Stromal cell of bone marrow (primary cell): ENCODE measurements around the gene TRAPPC3L.
"Not testable (repeated sequence)": the region's sequence is repeated elsewhere in the genome, so short reads cannot be mapped to it uniquely, and the experiment has no call there.

Experiments used
- DNase-seq: peaks from one replicate; pipeline ENCODE4 v3.0.0-alpha.2; 2012; ENCODE audit warnings: low read depth

The TRAPPC3L gene

DNA sequence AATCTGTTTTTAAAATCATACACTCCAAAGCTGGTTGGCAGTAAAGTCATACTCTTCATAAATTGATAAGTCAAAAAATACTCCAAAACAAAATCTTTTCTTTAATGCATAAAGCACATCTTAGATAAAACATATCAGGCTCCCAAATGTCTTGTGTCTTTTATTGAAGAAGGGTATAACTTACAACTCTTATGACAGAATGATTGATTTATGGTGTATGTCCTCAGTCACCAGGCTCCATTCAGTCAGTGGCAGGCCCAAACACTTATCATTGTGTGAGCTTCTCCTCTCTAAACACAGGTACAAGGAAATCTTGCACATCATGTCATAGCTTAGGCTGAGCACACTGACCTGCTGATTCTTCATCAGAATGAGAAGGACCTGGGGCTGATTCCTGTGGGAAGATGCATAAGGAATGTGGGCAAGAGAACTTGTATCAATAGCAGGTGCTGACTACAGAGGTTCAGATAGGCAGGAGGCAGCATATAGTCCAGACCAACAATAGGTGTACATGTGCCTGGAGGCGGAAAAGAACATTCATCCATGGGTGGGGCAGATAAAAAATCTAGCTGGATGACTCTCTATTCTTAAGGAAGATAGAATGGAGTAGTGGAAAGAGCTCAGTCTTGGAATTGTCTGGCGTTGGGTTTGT is 32.1 kb downstream of the TRAPPC3L start:
- no peak for DNase-seq

DNA sequence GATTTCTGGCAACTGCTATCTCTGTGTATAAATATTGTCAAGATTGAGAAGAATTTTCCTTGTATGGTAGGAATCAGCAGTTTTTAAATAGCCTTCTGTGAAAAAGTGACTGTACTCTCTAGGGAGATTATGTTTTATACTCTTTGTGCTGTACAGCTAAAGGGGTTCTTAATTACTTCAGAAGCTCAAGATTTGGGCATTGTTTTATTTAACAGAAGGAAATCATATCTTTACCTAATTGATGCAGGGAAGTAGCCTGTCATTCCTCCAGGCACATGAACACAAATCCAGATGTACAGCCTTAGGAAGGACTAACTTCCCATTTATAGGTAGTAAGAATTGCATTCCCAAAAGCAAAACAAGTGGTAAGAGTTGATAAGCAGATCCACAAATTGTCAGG is 32.8 kb downstream of the TRAPPC3L start:
- no peak for DNase-seq

DNA sequence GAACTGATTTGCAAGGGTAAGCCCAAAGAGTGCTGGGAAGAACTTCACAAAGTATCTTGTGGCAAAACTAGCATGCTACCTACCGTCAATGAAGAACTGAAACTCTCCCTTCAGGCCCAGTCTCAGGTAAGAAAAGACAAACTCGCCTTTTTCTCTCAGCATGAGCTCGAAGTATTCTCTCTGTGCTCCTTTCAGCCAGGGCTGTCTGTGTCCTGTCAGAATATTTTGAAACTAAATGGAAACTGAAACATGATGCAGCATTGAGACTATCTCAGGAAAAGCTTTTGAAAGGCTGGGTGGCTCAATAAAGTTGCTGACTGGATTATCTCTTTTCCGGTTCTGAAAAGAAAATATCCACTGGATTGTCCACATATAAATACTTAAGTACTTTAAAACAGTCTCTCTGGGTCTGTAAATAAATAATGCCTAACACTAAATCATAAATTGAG is 33.3 kb downstream of the TRAPPC3L start:
- no peak for DNase-seq

DNA sequence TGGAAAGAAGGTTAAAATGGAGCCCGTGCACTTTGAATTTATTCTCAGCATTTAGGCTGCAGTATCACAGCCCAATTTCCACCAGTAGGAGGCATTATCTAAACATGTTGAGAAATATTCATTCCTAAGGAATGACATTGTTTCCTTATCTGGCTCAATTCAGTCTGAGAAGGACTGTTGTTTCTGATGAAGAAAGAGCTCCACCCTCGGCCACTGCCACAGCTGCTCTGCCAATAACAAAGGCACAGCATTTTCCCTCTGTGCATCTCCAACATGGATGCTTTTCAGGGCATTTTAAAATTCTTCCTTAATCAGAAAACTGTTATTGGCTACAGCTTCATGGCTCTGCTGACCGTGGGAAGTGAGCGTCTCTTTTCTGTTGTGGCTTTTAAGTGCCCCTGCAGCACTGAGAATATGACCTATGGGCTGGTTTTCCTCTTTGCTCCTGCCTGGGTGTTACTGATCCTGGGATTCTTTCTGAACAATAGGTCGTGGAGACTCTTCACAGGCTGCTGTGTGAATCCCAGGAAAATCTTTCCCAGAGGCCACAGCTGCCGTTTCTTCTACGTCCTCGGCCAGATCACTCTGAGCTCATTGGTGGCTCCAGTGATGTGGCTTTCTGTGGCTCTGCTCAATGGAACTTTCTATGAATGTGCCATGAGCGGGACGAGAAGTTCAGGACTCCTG is 33.9 kb downstream of the TRAPPC3L start, which contains the start of gene CALHM5:
Gene CALHM5, plus strand, starts transcription at position 216 of the 687 bp plus-strand sequence. Its CDS starts 58 bp downstream, at position 274.
- DNase-seq = peak; percentile 87

DNA sequence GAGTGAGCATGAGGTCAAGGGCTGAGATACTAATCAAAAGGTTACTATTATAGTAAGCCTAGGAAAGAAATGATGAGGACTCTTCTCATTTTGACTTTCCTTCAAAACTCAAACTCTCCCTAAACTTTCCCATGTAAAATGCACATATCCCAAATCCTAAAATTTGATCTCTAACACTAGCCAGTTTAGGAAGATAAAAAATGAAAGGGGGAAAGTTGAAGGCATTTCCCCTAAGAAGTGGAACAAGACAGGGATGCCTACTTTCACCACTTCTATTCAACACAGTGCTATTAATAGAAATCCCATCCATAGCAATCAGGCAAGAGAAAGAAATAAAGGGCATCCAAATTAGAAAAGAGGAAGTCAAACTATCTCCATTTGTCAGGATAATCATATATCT is 37.0 kb downstream of the TRAPPC3L start:
- DNase-seq = no peak

DNA sequence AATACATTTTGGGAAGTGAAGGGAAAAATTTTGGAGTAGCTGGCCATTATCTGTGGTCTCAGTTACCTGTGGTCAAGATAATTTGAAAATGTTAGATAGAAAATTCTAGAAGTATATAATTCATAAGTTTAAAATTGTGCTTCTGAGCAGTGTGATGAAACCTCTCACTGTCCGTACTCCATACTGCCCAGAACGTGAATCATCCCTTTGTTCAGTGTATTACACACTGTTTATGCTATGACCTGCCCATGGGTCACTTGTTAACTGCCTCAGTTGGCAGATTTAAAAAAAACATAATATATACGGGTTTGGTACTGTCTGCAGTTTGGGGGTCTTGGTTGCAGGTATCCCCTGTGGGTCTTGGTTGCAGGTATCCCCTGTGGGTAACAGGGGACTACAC is 38.2 kb downstream of the TRAPPC3L start:
- peak; percentile 6 for DNase-seq

DNA sequence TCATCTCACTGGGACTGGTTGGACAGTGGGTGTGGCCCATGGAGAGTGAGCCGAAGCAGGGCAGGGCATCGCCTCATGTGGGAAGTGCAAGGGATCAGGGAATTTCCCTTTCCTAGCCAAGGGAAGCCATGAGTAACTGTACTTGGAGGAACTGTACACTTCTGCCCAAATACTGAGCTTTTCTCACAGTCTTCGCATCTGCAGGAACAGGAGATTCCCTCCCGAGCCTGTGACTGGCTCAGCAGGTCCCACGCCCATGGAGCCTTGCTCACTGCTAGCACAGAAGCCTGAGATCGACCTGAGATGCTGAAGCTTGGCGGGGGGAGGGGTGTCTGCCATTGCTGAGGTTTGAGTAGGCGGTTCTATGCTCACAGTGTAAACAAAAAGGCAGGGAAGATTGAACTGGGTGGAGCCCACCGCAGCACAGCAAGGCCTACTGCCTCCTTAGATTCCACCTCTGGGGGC is 44.5 kb downstream of the TRAPPC3L start:
- no peak for DNase-seq

DNA sequence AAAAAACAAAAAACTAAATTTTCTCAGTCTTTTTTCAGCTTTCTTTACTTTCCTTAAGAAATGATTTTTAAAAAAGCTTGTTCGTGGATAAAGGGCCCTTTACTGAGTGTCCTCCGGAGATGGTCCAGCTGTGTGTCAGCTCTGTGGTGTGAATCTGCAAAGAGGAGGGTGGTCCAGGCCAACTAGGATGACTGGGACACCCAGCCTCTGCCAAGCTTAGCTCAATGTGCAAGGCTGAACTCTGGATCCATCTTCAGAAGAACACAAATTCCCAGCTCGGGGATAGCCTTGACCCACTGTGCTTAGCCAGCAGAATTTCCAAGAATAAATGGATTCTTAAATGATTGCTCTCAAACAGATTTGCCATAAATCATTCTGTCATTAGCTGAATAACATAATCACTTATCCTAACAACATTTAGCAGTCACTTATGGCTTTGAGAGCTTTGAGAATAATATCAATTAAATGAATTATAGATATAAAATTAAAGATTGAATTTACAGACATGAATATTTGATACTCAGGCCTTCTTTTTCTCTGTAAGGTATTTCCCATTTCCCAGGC is 48.3 kb downstream of the TRAPPC3L start:
- DNase-seq = no peak

DNA sequence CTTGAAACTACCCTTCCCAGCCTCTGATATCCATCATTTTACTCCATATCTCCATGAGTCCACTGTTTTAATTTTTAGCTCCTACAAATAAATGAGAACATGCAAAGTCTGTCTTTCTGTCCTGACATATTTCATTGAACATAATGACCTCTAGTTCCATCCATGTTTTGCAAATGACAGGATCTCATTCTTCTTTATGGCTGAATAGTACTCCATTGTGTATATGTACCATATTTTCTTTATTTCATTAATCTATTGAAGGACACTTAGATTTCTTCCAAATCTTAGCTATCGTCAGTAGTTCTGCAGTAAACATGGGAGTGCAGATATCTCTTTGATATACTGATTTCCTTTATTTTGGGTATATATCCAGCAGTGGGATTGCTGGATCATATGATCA is 50.3 kb downstream of the TRAPPC3L start:
- not testable (repeated sequence) for DNase-seq

DNA sequence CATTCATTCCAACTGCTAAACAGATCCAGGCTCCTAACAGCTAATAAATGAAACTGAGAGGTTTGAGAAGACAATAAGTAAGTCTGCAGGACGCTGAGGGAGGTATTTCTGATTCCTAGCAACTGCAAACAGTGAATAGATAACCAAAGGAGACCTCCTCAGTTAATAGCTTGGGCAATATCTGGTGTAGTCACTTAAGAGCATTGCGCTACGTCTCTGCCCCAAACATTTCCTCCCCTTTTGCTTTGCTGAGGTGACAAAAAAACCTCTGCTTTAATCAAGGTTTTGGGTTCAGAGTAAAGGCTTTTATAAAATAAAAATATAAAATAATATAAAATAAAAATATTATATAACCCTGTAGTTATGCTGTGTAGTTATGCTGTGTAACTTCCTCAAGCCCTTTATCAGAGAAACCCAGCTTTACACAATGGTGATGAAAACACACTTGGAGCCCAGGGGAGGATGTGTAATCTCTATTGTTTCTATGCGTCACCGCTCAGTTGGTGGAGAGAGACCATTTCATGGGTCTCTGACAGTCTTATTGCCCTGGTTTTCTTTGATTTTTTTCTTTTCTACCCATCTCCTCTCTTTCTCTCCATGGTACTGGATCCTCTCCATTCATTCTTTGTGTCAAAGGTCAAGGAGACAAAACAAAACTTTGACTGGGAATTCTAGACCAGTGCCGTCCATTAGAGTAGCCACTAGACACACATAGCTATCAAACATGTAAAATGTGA is 53.0 kb downstream of the TRAPPC3L start:
- DNase-seq = no peak

DNA sequence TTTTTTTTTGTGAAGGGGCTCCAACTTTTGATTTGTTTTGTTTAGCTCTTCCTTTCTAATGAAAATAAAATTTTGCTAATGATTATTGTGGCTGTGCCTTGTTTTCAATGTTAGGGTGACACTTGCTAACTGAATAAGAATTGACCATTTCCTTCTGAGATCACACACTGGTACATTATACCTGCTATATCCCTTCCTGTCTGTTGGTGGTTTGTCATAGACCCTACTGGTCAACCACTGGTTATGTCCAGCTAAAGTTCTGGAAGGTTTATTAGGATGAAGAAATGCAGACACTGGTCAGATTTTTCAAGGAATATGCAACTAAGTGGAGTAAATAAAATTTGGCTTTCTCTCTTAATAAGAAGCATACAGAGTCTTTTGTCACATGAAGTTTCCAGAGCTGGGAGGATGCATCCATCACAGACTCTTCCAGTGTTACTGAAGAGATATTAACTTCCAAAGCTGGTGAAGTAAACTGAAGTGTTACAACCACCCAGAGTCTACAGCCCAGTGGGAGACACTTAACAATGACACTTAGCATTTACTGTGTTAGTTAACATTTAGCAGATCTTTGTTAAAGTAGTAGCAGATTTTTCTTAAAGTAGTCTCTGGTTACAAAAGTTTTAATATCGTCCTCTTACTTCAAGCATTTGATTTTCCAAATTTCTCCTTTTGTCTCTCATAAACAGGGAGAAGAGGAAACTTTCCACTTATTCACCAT is 53.7 kb downstream of the TRAPPC3L start:
- DNase-seq = no peak

DNA sequence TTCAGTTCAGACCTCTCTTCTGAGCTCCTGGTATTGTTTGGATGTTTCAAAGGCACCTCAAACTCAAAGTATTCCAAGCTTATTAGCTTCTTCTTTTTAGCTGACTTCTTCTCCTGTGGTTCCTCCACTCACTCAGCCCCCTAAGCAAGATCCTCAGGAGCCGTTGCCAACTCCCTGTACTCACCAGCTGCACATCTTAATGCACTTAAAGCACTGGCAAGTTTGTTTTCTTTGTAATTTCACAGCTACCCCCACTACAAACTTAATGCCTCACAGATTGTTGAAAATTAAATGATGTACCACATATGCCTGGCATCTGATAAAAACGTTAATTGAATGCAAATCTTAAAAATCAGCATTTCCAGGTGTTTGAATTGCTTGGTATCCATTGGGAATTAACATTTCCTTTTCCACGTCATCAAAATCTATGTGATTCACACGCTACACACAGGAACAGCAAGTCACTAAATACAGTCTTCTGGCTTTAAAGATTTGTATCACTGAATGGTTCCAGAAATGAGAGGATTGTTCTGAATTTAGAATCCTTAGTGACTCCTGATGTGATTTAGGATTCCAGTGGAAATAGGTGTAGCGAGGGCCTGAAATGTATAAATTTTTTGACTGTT is 59.8 kb downstream of the TRAPPC3L start:
- no peak for DNase-seq

DNA sequence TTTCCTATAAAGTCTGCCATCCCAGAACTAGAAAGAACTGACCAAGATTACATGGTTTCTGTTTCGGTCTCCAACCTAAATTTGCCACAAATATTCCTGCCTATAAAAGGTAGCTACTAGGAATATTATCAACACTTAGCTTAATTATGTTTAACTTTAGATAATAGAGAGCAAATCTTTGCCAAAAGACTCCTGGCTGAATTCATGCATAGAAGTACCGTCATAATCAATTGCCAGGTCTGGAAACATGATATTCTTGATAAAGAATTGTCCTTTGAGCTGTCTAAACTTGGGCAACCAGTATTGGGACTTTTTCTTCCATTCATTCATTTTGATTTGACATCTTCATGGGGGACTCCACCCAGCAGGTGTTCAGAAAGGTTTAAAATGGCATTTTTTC is 61.9 kb downstream of the TRAPPC3L start:
- no peak for DNase-seq

DNA sequence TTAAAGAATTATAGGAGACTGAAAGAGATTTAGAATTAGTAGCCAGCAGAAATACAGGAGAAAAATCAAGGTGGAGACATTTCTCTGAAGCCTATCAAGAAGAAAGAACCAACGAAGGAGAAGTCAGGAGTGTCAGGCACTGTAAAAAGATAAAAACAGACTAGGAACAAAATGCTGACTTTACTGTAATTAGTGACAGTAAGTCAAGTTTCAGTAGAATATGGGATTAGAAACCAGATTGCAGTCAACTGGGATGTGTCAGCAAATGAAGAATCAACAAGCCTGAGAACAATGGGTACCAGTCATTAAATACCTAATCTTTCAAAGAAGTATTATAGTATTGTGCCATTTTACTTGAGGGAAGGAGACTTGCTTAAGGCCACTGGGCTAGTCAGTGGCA is 62.7 kb downstream of the TRAPPC3L start:
- DNase-seq = no peak

DNA sequence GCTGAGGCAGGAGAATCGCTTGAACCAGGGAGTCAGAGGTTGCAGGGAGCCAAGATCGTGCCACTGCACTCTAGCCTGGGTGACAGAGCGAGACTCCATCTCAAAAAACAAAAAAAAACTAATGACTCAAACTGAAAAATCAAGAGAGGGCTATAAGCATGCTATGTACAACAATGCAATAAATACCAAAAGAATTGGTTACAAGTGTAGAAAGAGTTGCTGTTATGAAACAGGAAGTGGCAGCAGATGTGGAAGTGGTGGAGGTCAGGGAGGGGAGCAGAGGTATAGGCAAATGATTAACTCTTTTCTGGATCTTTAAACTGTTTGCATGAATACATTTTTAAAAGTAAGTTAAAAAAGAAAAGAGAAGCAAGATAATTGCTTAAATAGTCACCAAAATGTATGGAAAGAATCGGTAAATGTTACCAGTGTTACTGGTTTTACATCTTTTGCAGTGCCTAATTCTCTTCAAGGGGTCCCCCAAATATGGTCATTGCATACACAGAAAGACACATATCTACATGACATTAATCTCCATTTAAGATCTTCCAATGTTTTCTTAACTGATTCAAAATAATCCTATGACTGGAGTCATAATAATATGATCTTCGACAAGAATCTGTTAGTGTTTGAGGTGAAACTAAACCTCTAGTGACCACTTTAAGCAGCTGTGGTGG is 69.3 kb downstream of the TRAPPC3L start:
- no peak for DNase-seq

DNA sequence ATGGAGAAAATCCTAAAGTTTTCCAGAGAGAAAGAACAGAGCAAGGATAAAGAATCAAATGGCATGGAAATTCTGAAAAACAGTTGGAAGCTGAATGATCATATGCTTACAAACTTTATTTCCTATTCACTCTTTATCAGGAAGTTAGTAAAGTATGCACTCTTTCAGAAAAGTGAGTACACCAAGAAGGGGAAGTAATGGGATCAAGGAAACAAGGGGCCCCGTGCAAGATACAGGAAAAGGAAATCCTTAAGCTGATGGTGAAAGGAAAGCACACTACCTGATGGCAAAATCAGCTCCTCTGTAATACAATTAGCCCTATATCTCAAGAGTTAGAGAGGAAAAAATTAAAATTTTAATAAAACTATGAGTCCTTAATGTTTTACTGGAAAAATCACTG is 70.3 kb downstream of the TRAPPC3L start:
- no peak for DNase-seq

DNA sequence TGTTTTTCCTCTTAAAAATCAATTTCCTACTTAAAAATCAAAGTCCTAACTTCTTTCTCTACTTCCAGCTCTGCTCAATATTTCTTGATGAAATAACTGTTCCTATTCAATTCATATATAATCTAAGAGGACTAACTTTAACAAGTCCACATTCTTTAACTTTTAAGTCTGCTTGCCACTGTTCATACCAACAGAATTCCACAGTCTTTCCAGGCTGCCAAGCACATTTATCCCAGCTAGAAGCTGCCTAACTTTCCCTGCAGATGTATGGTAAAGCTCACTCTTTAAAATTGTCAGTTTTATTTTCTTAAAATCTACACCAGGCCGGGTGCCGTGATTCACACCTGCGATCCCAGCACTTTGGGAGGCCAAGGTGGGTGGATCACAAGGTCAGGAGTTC is 72.8 kb downstream of the TRAPPC3L start:
- no peak for DNase-seq

DNA sequence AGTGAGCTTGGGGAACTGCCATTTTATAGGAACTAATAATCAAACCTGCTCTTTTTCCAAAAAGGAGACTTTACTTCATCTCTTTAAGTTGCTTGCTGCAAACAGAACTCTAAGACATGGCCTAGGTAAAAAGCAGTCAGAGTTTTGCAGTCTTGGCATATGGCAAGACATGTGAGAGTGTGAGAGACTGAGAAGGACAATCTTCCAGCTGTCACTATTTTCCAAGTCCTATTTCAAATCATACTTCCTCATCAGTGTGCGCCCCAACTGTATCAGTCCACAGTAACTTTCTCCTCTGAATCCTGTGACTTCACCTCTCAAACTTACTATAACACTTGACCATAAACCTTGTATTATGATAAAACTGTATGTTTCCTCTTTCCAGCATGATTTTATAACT is 74.0 kb downstream of the TRAPPC3L start:
- DNase-seq = no peak

DNA sequence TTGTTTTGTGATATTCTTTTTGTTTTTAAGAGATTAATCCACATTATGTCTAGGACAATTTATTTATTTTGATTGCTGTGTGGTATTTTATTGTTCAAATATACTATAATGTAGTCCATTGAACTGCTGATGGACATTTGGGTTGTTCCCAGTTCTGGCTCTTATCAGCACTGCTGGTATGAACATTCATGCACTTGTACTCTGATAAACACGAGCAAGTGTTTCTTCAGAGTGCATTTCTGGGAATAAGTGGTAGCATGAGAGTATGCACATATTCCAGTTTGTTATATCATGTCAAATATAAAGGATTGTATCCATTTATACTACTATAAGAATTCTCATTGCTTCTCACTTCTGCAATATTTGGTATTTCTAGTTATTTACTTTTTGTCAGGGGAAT is 77.2 kb downstream of the TRAPPC3L start:
- DNase-seq = no peak

DNA sequence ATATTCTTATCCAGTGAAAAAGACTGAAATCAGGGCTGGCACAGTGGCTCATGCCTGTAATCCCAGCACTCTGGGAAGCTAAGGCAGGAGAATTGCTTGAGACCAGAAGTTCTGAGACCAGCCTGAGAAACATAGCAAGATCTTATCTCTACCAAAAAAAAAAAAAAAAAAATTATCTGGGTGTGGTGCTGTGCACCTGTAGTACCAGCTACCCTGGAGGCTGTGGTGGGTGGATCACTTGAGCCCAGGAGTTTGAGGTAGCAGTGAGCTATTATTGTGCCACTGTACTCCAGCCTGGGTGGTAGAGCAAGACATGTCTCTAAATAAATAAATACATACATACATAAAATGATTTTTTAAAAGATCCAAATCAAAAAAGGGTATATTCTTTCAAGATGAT is 78.0 kb downstream of the TRAPPC3L start:
- no peak for DNase-seq

DNA sequence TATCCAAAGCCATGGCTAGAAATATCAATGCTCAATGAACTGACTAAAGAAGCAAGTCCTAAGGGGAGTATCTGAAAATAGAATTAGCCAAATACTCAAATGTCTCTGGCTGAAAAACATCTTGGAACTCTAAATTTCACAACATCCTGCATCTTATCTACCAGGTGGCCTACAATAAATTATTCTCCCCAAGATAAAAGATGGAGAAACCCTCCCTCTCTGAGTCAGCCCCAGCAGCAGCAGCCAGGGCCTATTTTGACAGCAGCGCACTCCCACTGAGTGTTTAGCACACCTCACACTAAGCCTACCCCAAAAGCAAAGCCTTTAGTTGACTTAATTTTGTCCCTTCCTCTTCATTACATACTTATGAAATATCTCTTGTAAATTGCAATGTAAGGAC is 78.4 kb downstream of the TRAPPC3L start:
- no peak for DNase-seq
